ENCODE data around the gene ZSWIM7.

DNA sequence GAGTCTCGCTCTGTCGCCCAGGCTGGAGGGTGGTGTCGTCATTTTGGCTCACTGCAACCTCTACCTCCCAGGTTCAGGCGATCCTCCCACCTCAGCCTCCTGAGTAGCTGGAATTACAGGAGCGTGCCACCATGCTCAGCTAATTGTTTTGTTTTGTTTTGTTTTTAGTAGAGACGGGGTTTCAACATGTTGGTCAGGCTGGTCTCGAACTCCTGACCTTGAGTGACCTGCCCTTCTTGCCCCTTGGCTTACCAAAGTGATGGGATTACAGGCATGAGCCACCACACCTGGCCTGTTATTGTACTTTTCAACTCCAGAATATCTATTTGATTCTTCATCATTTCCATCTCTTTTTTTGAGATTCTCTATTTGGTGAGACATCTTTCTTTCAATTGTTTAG, 63.6 kb downstream of the ZSWIM7 start:
- no peak for TF ChIP-seq CTCF (IDR thresholded peaks at IDR 0.05)
- no peak for TF ChIP-seq POLR2A (IDR thresholded peaks at IDR 0.05)
